H9 (cell line): Measurements from ENCODE around the gene TPGS2. TPM values are rescaled to one million over a fixed set of nuclear protein-coding genes. Genes with fewer than 3 reads are reported as not detected.
A peak's percentile ranks its signal among the peaks of the same experiment; 100 is the strongest.

Source experiments
- DNase-seq: peaks from one replicate; pipeline ENCODE4 v3.0.0-alpha.2; 2017
- H2AFZ ChIP-seq: one replicate; pipeline ENCODE4 v1.6.1; 2013; ENCODE audit warnings: mild to moderate bottlenecking, low read length, control low read depth, moderate library complexity
- H2AK5ac ChIP-seq: 2 replicates; pipeline ENCODE4 v1.6.1; 2013; ENCODE audit warnings: low read length, control low read depth, mixed read lengths; ENCODE audit not compliant: insufficient read length
- H2BK120ac ChIP-seq: one replicate; pipeline ENCODE4 v1.6.1; 2013; ENCODE audit warnings: low read depth, mild to moderate bottlenecking, low read length, control low read depth, inconsistent platforms; ENCODE audit not compliant: poor library complexity, severe bottlenecking
- H2BK12ac ChIP-seq: 2 replicates; pipeline ENCODE4 v1.6.1; 2013; ENCODE audit warnings: low read length, control low read depth, mixed read lengths, low read depth; ENCODE audit not compliant: insufficient read length
- H2BK15ac ChIP-seq: 2 replicates; pipeline ENCODE4 v1.6.1; 2013; ENCODE audit warnings: low read depth, low read length, control low read depth
- H2BK20ac ChIP-seq: one replicate; pipeline ENCODE4 v1.6.1; 2013; ENCODE audit warnings: low read depth, mild to moderate bottlenecking, low read length, control low read depth, inconsistent platforms; ENCODE audit not compliant: poor library complexity, severe bottlenecking
- H2BK5ac ChIP-seq: 2 replicates; pipeline ENCODE4 v1.6.1; 2013; ENCODE audit warnings: low read length, control low read depth, mixed read lengths; ENCODE audit not compliant: insufficient read length
- H3K14ac ChIP-seq: 2 replicates; pipeline ENCODE4 v1.6.1; 2013; ENCODE audit warnings: low read length, control low read depth; ENCODE audit not compliant: insufficient read depth
- H3K18ac ChIP-seq: 2 replicates; pipeline ENCODE4 v1.6.1; 2013; ENCODE audit warnings: low read depth, mild to moderate bottlenecking, mixed read lengths, low read length, control low read depth; ENCODE audit not compliant: insufficient read length
- H3K23ac ChIP-seq: 2 replicates; pipeline ENCODE4 v1.6.1; 2013; ENCODE audit warnings: low read length, control low read depth, mixed read lengths, low read depth; ENCODE audit not compliant: insufficient read length
- H3K23me2 ChIP-seq: 2 replicates; pipeline ENCODE4 v1.6.1; 2013; ENCODE audit warnings: low read depth, mild to moderate bottlenecking, mixed read lengths, low read length, control low read depth; ENCODE audit not compliant: insufficient read length, poor library complexity, severe bottlenecking
- H3K27ac ChIP-seq: 2 replicates; pipeline ENCODE4 v1.5.1; 2013; ENCODE audit warnings: low read length, control low read depth, mixed read lengths, low read depth; ENCODE audit not compliant: insufficient read length
- H3K27me3 ChIP-seq: 2 replicates; pipeline ENCODE4 v1.6.1; 2013; ENCODE audit warnings: low read length, control low read depth, inconsistent platforms; ENCODE audit not compliant: insufficient read depth
- H3K4ac ChIP-seq: 2 replicates; pipeline ENCODE4 v1.6.1; 2013; ENCODE audit warnings: low read depth, mild to moderate bottlenecking, control low read depth, inconsistent platforms, low read length, moderate library complexity
- H3K4me1 ChIP-seq: 2 replicates; pipeline ENCODE4 v1.6.1; 2013; ENCODE audit warnings: low read length, control low read depth, inconsistent platforms; ENCODE audit not compliant: insufficient read depth
- H3K4me2 ChIP-seq: 2 replicates; pipeline ENCODE4 v1.6.1; 2013; ENCODE audit warnings: low read length, control low read depth, mixed read lengths; ENCODE audit not compliant: insufficient read length, insufficient read depth
- H3K56ac ChIP-seq: 2 replicates; pipeline ENCODE4 v1.6.1; 2013; ENCODE audit warnings: low read depth, mild to moderate bottlenecking, mixed read lengths, low read length, control low read depth; ENCODE audit not compliant: insufficient read length
- H3K79me1 ChIP-seq: 2 replicates; pipeline ENCODE4 v1.6.1; 2013; ENCODE audit warnings: low read depth, mild to moderate bottlenecking, moderate library complexity, low read length, control low read depth, inconsistent platforms; ENCODE audit not compliant: insufficient read depth, poor library complexity, severe bottlenecking
- H3K79me2 ChIP-seq: 2 replicates; pipeline ENCODE4 v1.6.1; 2013; ENCODE audit warnings: low read length, control low read depth, inconsistent platforms; ENCODE audit not compliant: insufficient read depth
- H3K9ac ChIP-seq: 2 replicates; pipeline ENCODE4 v1.6.1; 2013; ENCODE audit warnings: low read length, control low read depth, mixed read lengths; ENCODE audit not compliant: insufficient read length; ENCODE audit errors: extremely low read depth
- H3K9me3 ChIP-seq: one replicate; pipeline ENCODE4 v1.6.1; 2013; ENCODE audit warnings: low read depth, low read length, inconsistent platforms; ENCODE audit not compliant: control insufficient read depth
- H3T11ph ChIP-seq: one replicate; pipeline ENCODE4 v1.6.1; 2013; ENCODE audit warnings: mild to moderate bottlenecking, low read length, control low read depth, inconsistent platforms
- H4K20me1 ChIP-seq: one replicate; pipeline ENCODE4 v1.6.1; 2013; ENCODE audit not compliant: control insufficient read depth, insufficient read length, insufficient read depth
- H4K5ac ChIP-seq: 2 replicates; pipeline ENCODE4 v1.6.1; 2013; ENCODE audit warnings: low read depth, mild to moderate bottlenecking, mixed read lengths, low read length, control low read depth; ENCODE audit not compliant: insufficient read length
- H4K8ac ChIP-seq: replicated peaks from 2 replicates; pipeline ENCODE4 v1.6.1; 2013; ENCODE audit warnings: low read length, control low read depth, mixed read lengths, low read depth; ENCODE audit not compliant: insufficient read length
- H4K91ac ChIP-seq: 2 replicates; pipeline ENCODE4 v1.6.1; 2013; ENCODE audit warnings: low read depth, mild to moderate bottlenecking, moderate library complexity, mixed read lengths, low read length, control low read depth; ENCODE audit not compliant: insufficient read length
- H3K27ac Mint-ChIP-seq, 3 experiments: 2 replicates in 2 of 3; 3 replicates in 1 of 3; pipeline ENCODE4 v1.8.0; 2020 to 2021; ENCODE audit warnings: mixed read lengths in 3 of 3, mild to moderate bottlenecking in 1 of 3, moderate library complexity in 1 of 3
- H3K27me3 Mint-ChIP-seq: 2 replicates; pipeline ENCODE4 v1.8.0; 2021; ENCODE audit warnings: low read depth, mild to moderate bottlenecking, moderate library complexity, mixed read lengths
- H3K36me3 Mint-ChIP-seq, 3 experiments: 2 replicates in 2 of 3; 3 replicates in 1 of 3; pipeline ENCODE4 v1.8.0; 2020 to 2021; ENCODE audit warnings: low read depth in 3 of 3, mixed read lengths in 3 of 3; ENCODE audit not compliant: insufficient read depth in 1 of 3
- H3K4me1 Mint-ChIP-seq, 2 experiments: 2 replicates each; pipeline ENCODE4 v1.8.0; 2020; ENCODE audit warnings: mixed read lengths in 2 of 2
- H3K4me3 Mint-ChIP-seq, 2 experiments: 2 replicates in 1 of 2; 3 replicates in 1 of 2; pipeline ENCODE4 v1.8.0; 2020 to 2021; ENCODE audit warnings: mild to moderate bottlenecking in 2 of 2, mixed read lengths in 2 of 2, moderate library complexity in 1 of 2
- H3K9me3 Mint-ChIP-seq, 2 experiments: 2 replicates in 1 of 2; 3 replicates in 1 of 2; pipeline ENCODE4 v1.8.0; 2020; ENCODE audit warnings: mild to moderate bottlenecking in 2 of 2, mixed read lengths in 2 of 2, moderate library complexity in 1 of 2
- CTCF ChIP-seq: fragments of 200-600 bp; sonication (generic); conservative IDR thresholded peaks from 3 replicates; pipeline ENCODE4 v1.8.0; 2021; ENCODE audit warnings: antibody characterized with exemption, mild to moderate bottlenecking
- WGBS: extraction: QIAGEN DNeasy Blood & Tissue Kit; methylation state at CpG from one replicate; pipeline ENCODE4 v1.1.7; 2013; ENCODE audit warnings: missing lambda C conversion rate, low lambda C conversion rate, mixed read lengths; ENCODE audit not compliant: insufficient read length; ENCODE audit errors: extremely low coverage; 5-methylcytosine and 5-hydroxymethylcytosine counted together
- total RNA-seq: library from RNA; stranded (reverse); gene quantifications from 2 replicates; pipeline ENCODE4 v1.2.1, GENCODE V29; 2021

TPGS2 gene
- total RNA-seq, 1 experiment from 2014 or later, result 147 TPM

GRCh38 chr18:36757081-36757480, 71.7 kb downstream of the TPGS2 start:
- Histone ChIP-seq H3K4me2 (no peak overlapping the region), H3K79me2 (no peaks in the 10 kb centered on the region), H3K23me2 (no peaks in the 10 kb centered on the region), H3K4me1 (no peaks in the 10 kb centered on the region), H3K79me1 (no peaks in the 10 kb centered on the region), H3K56ac (no peak overlapping the region), H3K18ac (no peak overlapping the region), H3K14ac (no peak overlapping the region), H4K5ac (no peak overlapping the region), H2BK15ac (no peak overlapping the region), H2BK5ac (no peak overlapping the region), H3K27ac (no peak overlapping the region), H4K91ac (no peak overlapping the region), H2BK12ac (no peak overlapping the region), H3K9ac (no peak overlapping the region), H4K8ac (no peak overlapping the region), H2AK5ac (no peak overlapping the region), H2BK20ac (no peak overlapping the region), H2AFZ (no peak overlapping the region), H3K4ac (no peak overlapping the region), H3K23ac (no peak overlapping the region), H2BK120ac (no peak overlapping the region), H3K27me3 (no peaks in the 10 kb centered on the region), H4K20me1 (no peaks in the 10 kb centered on the region), H3K9me3 (no peaks in the 10 kb centered on the region), H3T11ph (no peak overlapping the region)
- Mint-ChIP-seq H3K4me3 (no peak overlapping the region), H3K9me3 (no peaks in the 10 kb centered on the region), H3K27ac (no peak overlapping the region), H3K4me1 (peaks cover 7 to 14% of the 10 kb centered on the region in 2 experiments; a peak in 3 of 4 replicates), H3K36me3 (peaks cover 0 to 5% (median 4%) of the 10 kb centered on the region in 3 experiments; a peak in 2 of 7 replicates), H3K27me3 (no peaks in the 10 kb centered on the region)
- no CpG with 5 or more reads among the region's 1 CpG for WGBS
- TF ChIP-seq CTCF, result peak; percentile 81
- no peak for DNase-seq
